ENCODE results near the gene BEND6.
"Not testable (repeated sequence)": the region's sequence is repeated elsewhere in the genome, so short reads cannot be mapped to it uniquely, and the experiment has no call there.

DNA sequence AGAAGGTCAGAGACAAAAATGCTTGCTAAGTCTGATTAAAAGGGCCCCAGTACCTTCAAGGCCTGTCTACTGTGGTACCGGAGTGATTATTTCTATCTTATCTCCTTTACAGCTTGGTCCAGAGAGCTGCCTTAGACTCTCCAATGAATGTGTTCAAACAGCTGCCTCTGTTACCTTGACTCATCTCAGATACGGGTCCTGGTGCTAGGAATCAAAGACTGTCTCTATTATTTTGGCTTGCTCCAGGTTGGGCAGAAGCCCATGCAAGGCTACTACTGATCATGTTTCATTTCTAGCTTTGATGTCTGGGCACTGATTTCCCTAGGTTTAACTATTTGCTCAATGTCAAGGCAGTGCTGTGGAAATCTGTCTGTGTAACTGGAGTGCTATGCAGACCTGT is 53.2 kb downstream of the BEND6 start:
- not testable (repeated sequence) for TF ChIP-seq EZH2 (conservative IDR thresholded peaks at IDR 0.05; ENCODE audit: low read depth, low read length); EP300 (IDR thresholded peaks at IDR 0.05; ENCODE audit: low read depth in 2 of 2, low read length in 2 of 2); EP300 (CRISPR knock-in tag; IDR thresholded peaks at IDR 0.05; ENCODE audit: borderline replicate concordance); CTCF (CRISPR knock-in tag; IDR thresholded peaks at IDR 0.05); RELA (CRISPR knock-in tag; IDR thresholded peaks at IDR 0.05)
- TF ChIP-seq, protein P1, sequence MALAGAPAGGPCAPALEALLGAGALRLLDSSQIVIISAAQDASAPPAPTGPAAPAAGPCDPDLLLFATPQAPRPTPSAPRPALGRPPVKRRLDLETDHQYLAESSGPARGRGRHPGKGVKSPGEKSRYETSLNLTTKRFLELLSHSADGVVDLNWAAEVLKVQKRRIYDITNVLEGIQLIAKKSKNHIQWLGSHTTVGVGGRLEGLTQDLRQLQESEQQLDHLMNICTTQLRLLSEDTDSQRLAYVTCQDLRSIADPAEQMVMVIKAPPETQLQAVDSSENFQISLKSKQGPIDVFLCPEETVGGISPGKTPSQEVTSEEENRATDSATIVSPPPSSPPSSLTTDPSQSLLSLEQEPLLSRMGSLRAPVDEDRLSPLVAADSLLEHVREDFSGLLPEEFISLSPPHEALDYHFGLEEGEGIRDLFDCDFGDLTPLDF (CRISPR knock-in tag; IDR thresholded peaks at IDR 0.05) = not testable (repeated sequence)
